K562 (cell line): ENCODE results near the gene HSPA1L. TPM values are rescaled to one million over a fixed set of nuclear protein-coding genes. Genes with fewer than 3 reads are reported as not detected.

ENCODE experiments used
- ATAC-seq: fragments of 200-7000 bp; cut with Tn5 transposase; 3 replicates; pipeline ENCODE4 v1.9.1; 2020; ENCODE audit warnings: moderate library complexity
- BruUV-seq: library from RNA; stranded (reverse); fragments of 400-500 nt; replicated peaks from 2 replicates; lab custom pipeline; 2021; lab: Mats Ljungman, UMichigan
- CTCF ChIA-PET: fragments of 300-600 bp; formaldehyde crosslinking; extraction: SDS; loops from one replicate; lab custom pipeline; 2021; ENCODE audit warnings: low intra/inter-chr PET ratio; lab: Yijun Ruan, JAX
- POLR2A ChIA-PET: fragments of 300-600, 350-650 bp; sonication (Branson Sonifier 250); formaldehyde crosslinking; extraction: SDS; loops from one replicate; lab custom pipeline; 2021; ENCODE audit warnings: antibody characterized with exemption, inconsistent platforms; lab: Yijun Ruan, JAX
- DNase-seq, 4 experiments: peaks; one replicate each; pipeline versions ENCODE4 v3.0.0 to v3.0.0-alpha.2; 2011 to 2018; ENCODE audit warnings: low spot score in 3 of 4, mixed read lengths in 3 of 4; ENCODE audit errors: extremely low read depth in 1 of 4
- FAIRE-seq: peaks from 2 replicates; lab custom pipeline; 2011; peaks lifted over from hg19 to GRCh38; lab: Jason Lieb, UNC
- H2AFZ ChIP-seq: 2 replicates; pipeline ENCODE4 v1.6.0; 2011; ENCODE audit warnings: low read depth, low read length, control low read depth, inconsistent platforms
- H3K27ac ChIP-seq: fragments of 200-600 bp; 3 replicates; pipeline ENCODE4 v1.8.0; 2011; ENCODE audit warnings: low read depth, mild to moderate bottlenecking, control low read depth, inconsistent platforms, low read length, moderate library complexity, mixed read lengths; ENCODE audit errors: extremely low read depth
- H3K27me3 ChIP-seq, 2 experiments: fragments of 300-600 bp in 1 of 2; 2 replicates in 1 of 2; 3 replicates in 1 of 2; pipeline versions ENCODE4 v1.6.0 to v1.8.0; 2011; ENCODE audit warnings: inconsistent platforms in 2 of 2, low read length in 2 of 2, mild to moderate bottlenecking in 1 of 2, mixed read lengths in 1 of 2, moderate library complexity in 1 of 2; ENCODE audit not compliant: control insufficient read depth in 2 of 2, insufficient read depth in 2 of 2
- H3K36me3 ChIP-seq: fragments of 300-600 bp; 3 replicates; pipeline ENCODE4 v1.8.0; 2011; ENCODE audit warnings: mild to moderate bottlenecking, low read length, inconsistent platforms; ENCODE audit not compliant: control insufficient read depth, insufficient read depth
- H3K4me1 ChIP-seq, 2 experiments: fragments of 200-600 bp in 1 of 2; replicated peaks in 1 of 2; 2 replicates in 1 of 2; 3 replicates in 1 of 2; pipeline versions ENCODE4 v1.5.1 to v1.8.0; 2011; ENCODE audit warnings: inconsistent platforms in 2 of 2, low read length in 2 of 2, mild to moderate bottlenecking in 1 of 2, mixed read lengths in 1 of 2, moderate library complexity in 1 of 2; ENCODE audit not compliant: control insufficient read depth in 2 of 2, insufficient read depth in 2 of 2
- H3K4me2 ChIP-seq: 2 replicates; pipeline ENCODE4 v1.6.1; 2011; ENCODE audit warnings: low read length, control low read depth, inconsistent platforms, mixed read lengths; ENCODE audit not compliant: insufficient read depth
- H3K4me3 ChIP-seq: fragments of 200-600 bp; sonication (generic), shearing (Covaris generic); 2 replicates; pipeline ENCODE4 v1.5.1; 2016; ENCODE audit warnings: control low read depth, inconsistent platforms
- H3K79me2 ChIP-seq: fragments of 200-600 bp; 3 replicates; pipeline ENCODE4 v1.8.0; 2011; ENCODE audit warnings: low read length, inconsistent platforms; ENCODE audit not compliant: control insufficient read depth, insufficient read depth
- H3K9ac ChIP-seq, 2 experiments: 2 replicates each; pipeline versions ENCODE4 v1.6.0 to v1.6.1; 2011; ENCODE audit warnings: low read depth in 2 of 2, low read length in 2 of 2, control low read depth in 1 of 2, inconsistent platforms in 1 of 2, mild to moderate bottlenecking in 1 of 2, mixed read lengths in 1 of 2; ENCODE audit not compliant: insufficient read depth in 1 of 2
- H3K9me1 ChIP-seq: one replicate; pipeline ENCODE4 v1.6.0; 2011; ENCODE audit warnings: inconsistent platforms, mild to moderate bottlenecking, low read length, moderate library complexity; ENCODE audit not compliant: control insufficient read depth, insufficient read depth
- H3K9me3 ChIP-seq: replicated peaks from 2 replicates; pipeline ENCODE4 v1.5.1; 2011; ENCODE audit warnings: low read depth, low read length, inconsistent platforms; ENCODE audit not compliant: control insufficient read depth, insufficient read depth
- H4K20me1 ChIP-seq: replicated peaks from 2 replicates; pipeline ENCODE4 v1.6.1; 2011; ENCODE audit warnings: low read length, inconsistent platforms, mixed read lengths; ENCODE audit not compliant: control insufficient read depth, insufficient read depth
- CBFA2T2 ChIP-seq: fragments of 450-650 bp; conservative IDR thresholded peaks from 2 replicates; pipeline ENCODE4 v1.6.1; 2017; ENCODE audit warnings: mild to moderate bottlenecking
- CBX1 ChIP-seq: sonication (generic); IDR thresholded peaks from 2 replicates; pipeline ENCODE4 v1.6.1; 2016; ENCODE audit warnings: antibody characterized with exemption, low read depth, mild to moderate bottlenecking
- CBX2 ChIP-seq: fragments of 200-600 bp; sonication (generic); IDR thresholded peaks from one replicate; pipeline ENCODE4 v1.6.1; 2012; ENCODE audit warnings: mild to moderate bottlenecking, low read length, inconsistent platforms; ENCODE audit not compliant: insufficient read depth, poor library complexity, severe bottlenecking
- EHMT2 ChIP-seq: fragments of 450-650 bp; IDR thresholded peaks from 2 replicates; pipeline ENCODE4 v1.6.1; 2018; ENCODE audit warnings: antibody characterized with exemption
- ELF2 ChIP-seq: fragments of 250-450 bp; sonication (Bioruptor Pico); IDR thresholded peaks from 2 replicates; pipeline ENCODE4 v1.5.0; 2021; ENCODE audit warnings: mild to moderate bottlenecking
- EZH2 ChIP-seq: IDR thresholded peaks from 2 replicates; pipeline ENCODE4 v1.6.1; 2012; ENCODE audit warnings: low read depth, mild to moderate bottlenecking, inconsistent platforms, low read length, borderline replicate concordance
- HDAC1 ChIP-seq, 2 experiments: fragments of 450-650 bp; IDR thresholded peaks; 2 replicates each; pipeline ENCODE4 v1.6.1; 2016 to 2017; ENCODE audit warnings: inconsistent platforms in 1 of 2, mild to moderate bottlenecking in 1 of 2, moderate library complexity in 1 of 2
- KDM1A ChIP-seq, 2 experiments: fragments of 450-650 bp; IDR thresholded peaks; 2 replicates each; pipeline ENCODE4 v1.6.1; 2016; ENCODE audit warnings: mild to moderate bottlenecking in 2 of 2
- KDM5B ChIP-seq: fragments of 200-600 bp; sonication (generic); IDR thresholded peaks from 2 replicates; pipeline ENCODE4 v1.6.1; 2012; ENCODE audit warnings: low read depth, mild to moderate bottlenecking, moderate library complexity, low read length, control low read depth, inconsistent platforms; ENCODE audit not compliant: insufficient replicate concordance
- MAFF ChIP-seq: IDR thresholded peaks from 2 replicates; pipeline ENCODE4 v1.6.1; 2012; ENCODE audit warnings: low read length, improper control_type of control experiment
- SMAD3 ChIP-seq: fragments of 450-650 bp; formaldehyde crosslinking; conservative IDR thresholded peaks from 2 replicates; pipeline ENCODE4 v1.4.0; 2020; ENCODE audit warnings: mild to moderate bottlenecking
- TBP ChIP-seq: optimal IDR thresholded peaks from 2 replicates; pipeline ENCODE3; 2011; ENCODE audit warnings: low read depth, low read length, improper control_type of control experiment
- TCFL5 ChIP-seq: fragments of 250-450 bp; sonication (Bioruptor Pico); conservative IDR thresholded peaks from 2 replicates; pipeline ENCODE4 v1.6.1; 2021; ENCODE audit warnings: mild to moderate bottlenecking, moderate library complexity, matching md5 sums
- ZC3H8 ChIP-seq: fragments of 450-650 bp; IDR thresholded peaks from 2 replicates; pipeline ENCODE4 v1.6.1; 2017
- ZFP1 ChIP-seq: fragments of 450-650 bp; formaldehyde crosslinking; IDR thresholded peaks from 2 replicates; pipeline ENCODE4 v1.4.0; 2020; ENCODE audit warnings: mild to moderate bottlenecking, mixed read lengths
- ZNF146 ChIP-seq: IDR thresholded peaks from one replicate; pipeline ENCODE4 v1.6.1; 2018; ENCODE audit warnings: missing compliant biosample characterization; ENCODE audit not compliant: unreplicated experiment
- WGBS: fragments of 100-300 bp; shearing (Covaris generic); methylation state at CpG from one replicate; pipeline ENCODE4 v1.1.6; 2016; ENCODE audit warnings: low coverage, mixed read lengths; ENCODE audit not compliant: insufficient coverage; ENCODE audit errors: missing lambda C conversion rate; 5-methylcytosine and 5-hydroxymethylcytosine counted together
- in situ Hi-C: fragments of 300-500 bp; cut with MboI; formaldehyde crosslinking; loops from 4 replicates; pipeline ENCODE4 v1.15.0; 2018; ENCODE audit warnings: inconsistent platforms, mixed read lengths
- intact Hi-C: fragments of 100-400 bp; cut with micrococcal nuclease; formaldehyde crosslinking; loops from 2 replicates; pipeline ENCODE4 v1.14.2; 2022
- polyA plus RNA-seq, 8 experiments: library from polyadenylated mRNA; depleted of rRNA in 4 of 8; stranded (reverse) in 5 of 8; unstranded in 3 of 8; fragments of >200 nt; fragmentation: Nextera tagmentation in 2 of 8; fragmentation: Illumina TruSeq in 1 of 8; extraction: Ambion mirVana in 2 of 8; extraction: Trizol in 1 of 8; gene quantifications; 2 replicates each; pipeline versions ENCODE4 v1.2.1 to v1.2.3, GENCODE V29; 2011 to 2014; ENCODE audit warnings: inconsistent platforms in 1 of 8, missing spikeins in 1 of 8
- total RNA-seq, 7 experiments: library from RNA; depleted of rRNA in 6 of 7; stranded (reverse); fragments of >200 nt in 6 of 7; fragmentation: Illumina TruSeq in 2 of 7; extraction: Trizol in 2 of 7; gene quantifications; 2 replicates each; pipeline versions ENCODE4 v1.2.1 to v1.2.3, GENCODE V29; 2011 to 2021; ENCODE audit warnings: low replicate concordance in 1 of 7
- TF ChIP-seq, protein P1 (sequence below): fragments of 450-650 bp; IDR thresholded peaks from 2 replicates; pipeline ENCODE4 v1.6.1; 2016; ENCODE audit warnings: antibody characterized with exemption
- TF ChIP-seq, protein P2 (sequence below), 2 experiments: IDR thresholded peaks; 2 replicates each; pipeline ENCODE4 v1.6.1; 2012; ENCODE audit warnings: improper control_type of control experiment in 2 of 2, low read depth in 2 of 2, low read length in 2 of 2, borderline replicate concordance in 1 of 2

The HSPA1L gene
- total and polyA plus RNA-seq, 9 of the 15 experiments (the other 6 are each of a cell fraction or from before 2014, with no cell fraction given), result 0.14 to 2.1 (median 1.3) TPM

DNA sequence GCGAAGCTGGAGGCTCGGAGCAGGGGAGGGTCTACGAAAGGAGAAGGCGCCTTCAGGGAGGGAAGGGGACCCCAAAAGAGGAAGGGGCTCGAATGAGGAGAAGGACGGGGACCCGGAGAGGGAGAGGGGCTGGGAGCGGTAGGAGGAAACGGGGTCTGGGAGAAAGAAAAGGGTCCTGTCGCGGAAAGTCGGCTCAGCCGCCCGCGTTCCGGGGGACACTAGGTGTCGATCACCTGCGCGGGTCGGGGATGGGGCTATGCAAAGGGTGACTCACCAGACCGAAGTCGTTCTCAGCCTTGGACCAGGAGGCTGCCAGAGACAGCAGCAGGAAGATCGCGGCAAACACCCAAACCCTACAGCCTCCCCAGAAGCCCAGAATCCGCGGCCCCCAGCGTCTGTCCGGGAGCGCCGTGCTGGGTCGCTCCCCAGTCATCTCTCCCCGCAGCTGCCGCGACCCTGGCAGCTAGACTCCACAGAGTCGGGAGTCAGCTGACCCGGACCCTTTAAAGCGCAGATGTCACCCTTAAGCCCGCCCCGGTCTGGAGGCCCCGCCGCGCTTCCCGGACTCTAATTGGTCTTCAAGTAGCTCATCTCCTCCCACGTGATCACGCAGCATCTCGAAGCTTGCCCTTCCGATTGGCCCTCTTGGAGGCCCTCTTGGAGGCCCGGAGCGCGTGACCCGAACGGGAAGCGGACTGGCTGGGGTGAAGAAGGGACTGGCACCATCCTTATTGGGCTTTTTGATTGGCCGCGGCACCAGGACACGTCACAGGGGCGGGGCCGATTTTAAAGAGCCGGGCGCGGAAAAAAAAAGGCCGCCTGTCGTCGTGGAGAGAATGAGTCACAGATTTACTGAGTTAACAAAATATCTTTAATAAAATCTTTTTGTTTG is 47.5 kb upstream of the HSPA1L start, which contains the start of gene NEU1:
NEU1 (minus strand) TSS at position 478 of the 892 bp plus-strand sequence; CDS start at position 433, 45 bp downstream.
- no peaks in the 10 kb centered on the region for H3K27me3 ChIP-seq
- peak within 1 kb of the TSS; percentile 73 for H3K27ac ChIP-seq
- no peaks in the 10 kb centered on the region for H4K20me1 ChIP-seq
- ATAC-seq (peak; percentile 98), FAIRE-seq (peak; percentile 100), DNase-seq (peak; percentile 100)
- peak within 1 kb of the TSS; percentile 73 to 95 for H3K9ac ChIP-seq
- intact Hi-C loops, result loop anchor here (1.0 to 2.0 kb wide), 6 partner anchors 28 to 315 kb away; partner anchors contain the start of genes BAG6, LY6G5C and NFKBIL1
- peaks cover 13 to 43% of the 10 kb centered on the region in 2 experiments; a peak in 4 of 5 replicates for H3K4me1 ChIP-seq
- BruUV-seq, result no TSS peak
- under 1% methylated on average over 64 of the region's 64 CpGs for WGBS
- peaks cover 9% of the 10 kb centered on the region for H3K9me1 ChIP-seq
- peak within 1 kb of the TSS; percentile 90 for H2AFZ ChIP-seq
- H3K79me2 ChIP-seq, result peaks cover 24% of the 10 kb centered on the region
- in situ Hi-C loops, result loop anchor here (5.0 kb wide), 1 partner anchor 200 kb away; the partner anchor contains the start of genes C6orf47 and GPANK1
- peak within 1 kb of the TSS; percentile 62 for H3K4me3 ChIP-seq
- no peaks in the 10 kb centered on the region for H3K9me3 ChIP-seq
- peaks cover 49% of the 10 kb centered on the region; the same call in 2 of the 3 replicates for H3K36me3 ChIP-seq
- POLR2A ChIA-PET, result interaction anchor here (0.5 to 4.3 kb wide), 35 partner anchors 10 to 264 kb away, joined by 3 to 123 read pairs (median 5); partner anchors contain the start of genes ABHD16A, BAG6, C6orf47 and CSNK2B
- H3K4me2 ChIP-seq, result peak within 1 kb of the TSS; percentile 85
- CTCF ChIA-PET, result interaction anchor here (0.6 to 1.1 kb wide), 2 partner anchors 182 to 253 kb away, joined by 3 to 5 read pairs; partner anchors contain the start of gene LY6G5C
- TF ChIP-seq EHMT2 (no peak), KDM5B (peak; percentile 99), ELF2 (peak; percentile 6; the same call in 1 of the 2 replicates), CBFA2T2 (peak; percentile 94), SMAD3 (peak; percentile 86; the same call in 1 of the 2 replicates), EZH2 (no peak), MAFF (no peak), ZNF146 (CRISPR knock-in tag) (peak; percentile 1), KDM1A (IDR thresholded peaks at IDR 0.05) (no peak), ZFP1 (CRISPR knock-in tag) (no peak), CBX1 (no peak; the same call in 1 of the 2 replicates), TCFL5 (CRISPR knock-in tag) (0 out of 2 replicates have a peak, but pooled peaks have one; percentile 2), ZC3H8 (no peak), TBP (peak; percentile 96), CBX2 (no peak), HDAC1 (IDR thresholded peaks at IDR 0.05) (peak; percentile 61 to 100; a peak in 3 of 4 replicates)
- TF ChIP-seq, protein P1, sequence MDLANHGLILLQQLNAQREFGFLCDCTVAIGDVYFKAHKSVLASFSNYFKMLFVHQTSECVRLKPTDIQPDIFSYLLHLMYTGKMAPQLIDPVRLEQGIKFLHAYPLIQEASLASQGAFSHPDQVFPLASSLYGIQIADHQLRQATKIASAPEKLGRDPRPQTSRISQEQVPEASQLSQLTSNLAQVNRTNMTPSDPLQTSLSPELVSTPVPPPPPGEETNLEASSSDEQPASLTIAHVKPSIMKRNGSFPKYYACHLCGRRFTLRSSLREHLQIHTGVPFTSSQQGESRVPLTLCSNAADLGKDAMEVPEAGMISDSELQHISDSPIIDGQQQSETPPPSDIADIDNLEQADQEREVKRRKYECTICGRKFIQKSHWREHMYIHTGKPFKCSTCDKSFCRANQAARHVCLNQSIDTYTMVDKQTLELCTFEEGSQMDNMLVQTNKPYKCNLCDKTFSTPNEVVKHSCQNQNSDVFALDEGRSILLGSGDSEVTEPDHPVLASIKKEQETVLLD, result peak; percentile 68; the same call in 1 of the 2 replicates
- TF ChIP-seq, protein P2, sequence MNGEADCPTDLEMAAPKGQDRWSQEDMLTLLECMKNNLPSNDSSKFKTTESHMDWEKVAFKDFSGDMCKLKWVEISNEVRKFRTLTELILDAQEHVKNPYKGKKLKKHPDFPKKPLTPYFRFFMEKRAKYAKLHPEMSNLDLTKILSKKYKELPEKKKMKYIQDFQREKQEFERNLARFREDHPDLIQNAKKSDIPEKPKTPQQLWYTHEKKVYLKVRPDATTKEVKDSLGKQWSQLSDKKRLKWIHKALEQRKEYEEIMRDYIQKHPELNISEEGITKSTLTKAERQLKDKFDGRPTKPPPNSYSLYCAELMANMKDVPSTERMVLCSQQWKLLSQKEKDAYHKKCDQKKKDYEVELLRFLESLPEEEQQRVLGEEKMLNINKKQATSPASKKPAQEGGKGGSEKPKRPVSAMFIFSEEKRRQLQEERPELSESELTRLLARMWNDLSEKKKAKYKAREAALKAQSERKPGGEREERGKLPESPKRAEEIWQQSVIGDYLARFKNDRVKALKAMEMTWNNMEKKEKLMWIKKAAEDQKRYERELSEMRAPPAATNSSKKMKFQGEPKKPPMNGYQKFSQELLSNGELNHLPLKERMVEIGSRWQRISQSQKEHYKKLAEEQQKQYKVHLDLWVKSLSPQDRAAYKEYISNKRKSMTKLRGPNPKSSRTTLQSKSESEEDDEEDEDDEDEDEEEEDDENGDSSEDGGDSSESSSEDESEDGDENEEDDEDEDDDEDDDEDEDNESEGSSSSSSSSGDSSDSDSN (IDR thresholded peaks at IDR 0.05; ENCODE audit: borderline replicate concordance in 1 of 2, low read depth in 2 of 2, low read length in 2 of 2), result peak in 1 of 2 experiments; percentile 11; a peak in 1 of 4 replicates
